ENCODE data around the gene DRGX.

Gene DRGX

GRCh38 chr10:49364051-49364450 lies 31.8 kb downstream of the DRGX start:
- Histone ChIP-seq H3K4me2 (ENCODE audit: low read length, poor library complexity, severe bottlenecking) (no peak overlapping the region), H3K9ac (ENCODE audit: low read length) (no peak overlapping the region), H3K79me1 (replicated peaks; ENCODE audit: low read length, poor library complexity, severe bottlenecking) (no peaks in the 10 kb centered on the region), H4K91ac (ENCODE audit: low read length) (no peak overlapping the region), H3K18ac (ENCODE audit: low read depth in 1 of 2, low read length in 2 of 2) (no peak overlapping the region), H2BK15ac (ENCODE audit: low read depth, poor library complexity, severe bottlenecking) (no peak overlapping the region), H2AFZ (ENCODE audit: low read depth, low read length) (no peak overlapping the region), H4K8ac (ENCODE audit: low read length) (no peak overlapping the region), H3K4me3 (ENCODE audit: insufficient read depth in 1 of 2, low read depth in 1 of 2, low read length in 2 of 2) (no peak overlapping the region), H3K9me3 (ENCODE audit: control insufficient read depth, low read length) (no peaks in the 10 kb centered on the region), H2BK12ac (ENCODE audit: low read length in 2 of 2) (no peak overlapping the region), H2BK5ac (ENCODE audit: low read depth, low read length, poor library complexity, severe bottlenecking) (no peak overlapping the region), H3K27me3 (ENCODE audit: control insufficient read depth in 1 of 2, insufficient read depth in 1 of 2, low read length in 2 of 2) (peaks cover 11 to 63% of the 10 kb centered on the region in 2 experiments), H3K14ac (ENCODE audit: low read length in 2 of 2) (no peak overlapping the region), H2AK5ac (ENCODE audit: low read length, severe bottlenecking) (no peak overlapping the region), H3K4ac (ENCODE audit: low read depth in 1 of 2, low read length in 2 of 2) (no peak overlapping the region), H3K27ac (ENCODE audit: low read length, poor library complexity, severe bottlenecking) (no peak overlapping the region), H3K4me1 (ENCODE audit: control insufficient read depth, insufficient read depth, low read depth, low read length) (peaks cover 13% of the 10 kb centered on the region), H3K36me3 (ENCODE audit: control insufficient read depth in 1 of 2, insufficient read depth in 2 of 2, low read depth in 1 of 2, low read length in 2 of 2) (no peaks in the 10 kb centered on the region), H3K23ac (ENCODE audit: low read length in 2 of 2) (no peak overlapping the region), H2BK120ac (ENCODE audit: low read depth, low read length) (no peak overlapping the region)
- 97% methylated on average over 2 of the region's 5 CpGs for WGBS
- no peak for DNase-seq

- no peak overlapping the region for H4K91ac ChIP-seq (ENCODE audit: low read length)
- H3K27ac ChIP-seq (ENCODE audit: low read length, poor library complexity, severe bottlenecking) = no peak overlapping the region
- H3K9ac ChIP-seq (ENCODE audit: low read length) = no peak overlapping the region
- DNase-seq = no peak
- no peak overlapping the region for H2BK5ac ChIP-seq (ENCODE audit: low read depth, low read length, poor library complexity, severe bottlenecking)
- no peak overlapping the region for H3K4me2 ChIP-seq (ENCODE audit: low read length, poor library complexity, severe bottlenecking)
- no peak overlapping the region for H3K4ac ChIP-seq (ENCODE audit: low read depth in 1 of 2, low read length in 2 of 2)
- no peak overlapping the region for H2BK120ac ChIP-seq (ENCODE audit: low read depth, low read length)
- H2BK12ac ChIP-seq (ENCODE audit: low read length in 2 of 2) = no peak overlapping the region
- H3K27me3 ChIP-seq (ENCODE audit: control insufficient read depth in 1 of 2, insufficient read depth in 1 of 2, low read length in 2 of 2) = peaks cover 11 to 62% of the 10 kb centered on the region in 2 experiments
- no peak overlapping the region for H2AFZ ChIP-seq (ENCODE audit: low read depth, low read length)
- no peak overlapping the region for H2BK15ac ChIP-seq (ENCODE audit: low read depth, poor library complexity, severe bottlenecking)
- H2AK5ac ChIP-seq (ENCODE audit: low read length, severe bottlenecking) = no peak overlapping the region
- no peak overlapping the region for H4K8ac ChIP-seq (ENCODE audit: low read length)
- no peak overlapping the region for H3K23ac ChIP-seq (ENCODE audit: low read length in 2 of 2)
- H3K79me1 ChIP-seq (replicated peaks; ENCODE audit: low read length, poor library complexity, severe bottlenecking) = no peaks in the 10 kb centered on the region
- H3K4me1 ChIP-seq (ENCODE audit: control insufficient read depth, insufficient read depth, low read depth, low read length) = peaks cover 13% of the 10 kb centered on the region
- no peak overlapping the region for H3K4me3 ChIP-seq (ENCODE audit: insufficient read depth in 1 of 2, low read depth in 1 of 2, low read length in 2 of 2)
- H3K18ac ChIP-seq (ENCODE audit: low read depth in 1 of 2, low read length in 2 of 2) = no peak overlapping the region
- WGBS = 69% methylated on average over 5 of the region's 8 CpGs
- no peaks in the 10 kb centered on the region for H3K9me3 ChIP-seq (ENCODE audit: control insufficient read depth, low read length)
- H3K14ac ChIP-seq (ENCODE audit: low read length in 2 of 2) = no peak overlapping the region
- no peaks in the 10 kb centered on the region for H3K36me3 ChIP-seq (ENCODE audit: control insufficient read depth in 1 of 2, insufficient read depth in 2 of 2, low read depth in 1 of 2, low read length in 2 of 2)
Measured at GRCh38 chr10:49363309-49364031, 32.4 kb downstream of the DRGX start.

DNA sequence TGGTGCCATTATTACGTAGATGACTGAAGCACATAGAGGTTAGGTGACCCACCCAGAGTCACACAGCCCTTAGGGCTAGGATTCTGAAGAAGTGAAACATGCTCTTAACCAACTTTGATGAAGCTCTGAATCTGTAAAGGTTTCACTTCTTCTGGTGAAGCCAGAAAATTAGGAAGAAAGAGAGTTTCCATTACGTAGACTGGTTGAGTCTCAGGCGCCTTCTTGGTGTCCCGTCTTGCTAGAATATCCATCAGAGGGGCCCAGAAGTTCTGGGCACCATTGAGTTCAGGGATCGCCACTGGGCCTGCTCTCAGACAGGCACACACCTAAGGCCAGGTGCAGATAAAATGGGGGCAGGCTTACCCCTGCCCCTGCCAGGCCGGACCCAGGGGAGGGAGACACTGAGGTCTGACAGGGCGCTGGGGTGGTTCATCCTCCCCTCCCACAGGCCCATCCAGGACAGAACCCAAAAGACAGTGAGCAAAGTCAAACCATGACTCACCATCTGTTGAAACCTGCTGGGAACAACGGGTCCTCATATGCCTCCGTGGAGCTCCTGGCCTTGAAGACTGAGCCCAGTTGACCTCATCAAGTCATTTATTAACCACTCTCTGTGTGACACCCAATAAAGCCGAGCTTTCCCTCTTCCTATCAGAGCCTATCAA lies 33.2 kb downstream of the DRGX start:
- no peak overlapping the region for H2AFZ ChIP-seq (ENCODE audit: low read depth, low read length)
- no peak overlapping the region for H3K9ac ChIP-seq (ENCODE audit: low read length)
- H3K23ac ChIP-seq (ENCODE audit: low read length in 2 of 2) = no peak overlapping the region
- no peak overlapping the region for H3K4me2 ChIP-seq (ENCODE audit: low read length, poor library complexity, severe bottlenecking)
- H3K4me3 ChIP-seq (ENCODE audit: insufficient read depth in 1 of 2, low read depth in 1 of 2, low read length in 2 of 2) = no peak overlapping the region
- peaks cover under 1% of the 10 kb centered on the region for H3K9me3 ChIP-seq (ENCODE audit: control insufficient read depth, low read length)
- H4K91ac ChIP-seq (ENCODE audit: low read length) = no peak overlapping the region
- H3K27me3 ChIP-seq (ENCODE audit: control insufficient read depth in 1 of 2, insufficient read depth in 1 of 2, low read length in 2 of 2) = peaks cover 8 to 55% of the 10 kb centered on the region in 2 experiments
- H3K79me1 ChIP-seq (replicated peaks; ENCODE audit: low read length, poor library complexity, severe bottlenecking) = no peaks in the 10 kb centered on the region
- H3K27ac ChIP-seq (ENCODE audit: low read length, poor library complexity, severe bottlenecking) = no peak overlapping the region
- no peak overlapping the region for H2BK5ac ChIP-seq (ENCODE audit: low read depth, low read length, poor library complexity, severe bottlenecking)
- no peak overlapping the region for H2BK12ac ChIP-seq (ENCODE audit: low read length in 2 of 2)
- H2AK5ac ChIP-seq (ENCODE audit: low read length, severe bottlenecking) = no peak overlapping the region
- H3K36me3 ChIP-seq (ENCODE audit: control insufficient read depth in 1 of 2, insufficient read depth in 2 of 2, low read depth in 1 of 2, low read length in 2 of 2) = no peaks in the 10 kb centered on the region
- H4K8ac ChIP-seq (ENCODE audit: low read length) = no peak overlapping the region
- no peak overlapping the region for H3K4ac ChIP-seq (ENCODE audit: low read depth in 1 of 2, low read length in 2 of 2)
- H3K18ac ChIP-seq (ENCODE audit: low read depth in 1 of 2, low read length in 2 of 2) = no peak overlapping the region
- DNase-seq = no peak
- WGBS = 95% methylated on average over 9 of the region's 10 CpGs
- H2BK120ac ChIP-seq (ENCODE audit: low read depth, low read length) = no peak overlapping the region
- H3K4me1 ChIP-seq (ENCODE audit: control insufficient read depth, insufficient read depth, low read depth, low read length) = peaks cover 13% of the 10 kb centered on the region
- H3K14ac ChIP-seq (ENCODE audit: low read length in 2 of 2) = no peak overlapping the region
- H2BK15ac ChIP-seq (ENCODE audit: low read depth, poor library complexity, severe bottlenecking) = no peak overlapping the region

DNA sequence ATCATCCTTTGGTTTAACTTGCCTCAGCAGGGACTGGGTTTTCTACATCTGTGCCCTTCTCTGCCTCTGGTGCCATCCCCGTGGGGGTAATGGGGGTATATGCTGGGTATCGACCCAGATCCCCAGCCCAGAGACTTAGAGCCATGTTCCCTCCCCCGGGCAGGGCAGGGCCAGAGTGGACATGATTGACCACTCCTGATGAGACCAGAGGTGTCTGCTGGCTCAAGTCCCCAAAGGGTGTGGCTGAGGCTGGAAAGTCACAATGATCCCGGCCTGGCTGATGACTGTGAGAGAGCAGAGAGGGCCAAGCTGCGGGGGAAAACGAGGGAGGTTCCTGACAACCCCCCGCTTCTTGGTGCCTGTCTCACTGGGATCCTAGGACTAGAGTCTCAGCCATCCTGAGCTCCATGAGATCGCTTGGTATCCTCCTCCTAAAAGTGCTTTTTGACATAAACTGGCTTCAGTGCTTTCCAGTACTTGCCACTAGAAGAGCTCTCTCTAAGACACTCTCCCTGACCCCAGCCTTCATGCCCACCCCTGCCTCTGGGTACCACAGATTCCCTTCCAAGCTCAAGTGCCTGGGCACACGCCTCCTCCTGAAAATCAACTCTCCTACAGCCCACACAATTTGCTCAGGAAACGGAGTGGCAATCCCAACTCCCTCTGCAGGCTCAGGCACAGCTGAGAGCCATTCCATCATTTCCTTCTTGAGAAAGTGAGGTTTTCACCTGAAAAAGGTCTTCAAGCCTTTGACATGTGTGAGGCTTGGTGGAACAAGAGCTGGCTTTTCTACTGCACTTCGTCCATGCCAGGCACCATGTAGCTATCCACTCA lies 33.9 kb downstream of the DRGX start:
- Histone ChIP-seq H4K91ac (ENCODE audit: low read length) (no peak overlapping the region), H3K27ac (ENCODE audit: low read length, poor library complexity, severe bottlenecking) (no peak overlapping the region), H2AFZ (ENCODE audit: low read depth, low read length) (no peak overlapping the region), H3K36me3 (ENCODE audit: control insufficient read depth in 1 of 2, insufficient read depth in 2 of 2, low read depth in 1 of 2, low read length in 2 of 2) (no peaks in the 10 kb centered on the region), H4K8ac (ENCODE audit: low read length) (no peak overlapping the region), H3K9me3 (ENCODE audit: control insufficient read depth, low read length) (peaks cover 7% of the 10 kb centered on the region), H3K79me1 (replicated peaks; ENCODE audit: low read length, poor library complexity, severe bottlenecking) (no peaks in the 10 kb centered on the region), H3K27me3 (ENCODE audit: control insufficient read depth in 1 of 2, insufficient read depth in 1 of 2, low read length in 2 of 2) (peaks cover 4 to 49% of the 10 kb centered on the region in 2 experiments), H3K4me1 (ENCODE audit: control insufficient read depth, insufficient read depth, low read depth, low read length) (peaks cover 13% of the 10 kb centered on the region), H2BK15ac (ENCODE audit: low read depth, poor library complexity, severe bottlenecking) (no peak overlapping the region), H2BK12ac (ENCODE audit: low read length in 2 of 2) (no peak overlapping the region), H3K4me3 (ENCODE audit: insufficient read depth in 1 of 2, low read depth in 1 of 2, low read length in 2 of 2) (no peak overlapping the region), H3K4me2 (ENCODE audit: low read length, poor library complexity, severe bottlenecking) (no peak overlapping the region), H2AK5ac (ENCODE audit: low read length, severe bottlenecking) (no peak overlapping the region), H3K9ac (ENCODE audit: low read length) (no peak overlapping the region), H3K23ac (ENCODE audit: low read length in 2 of 2) (no peak overlapping the region), H3K4ac (ENCODE audit: low read depth in 1 of 2, low read length in 2 of 2) (no peak overlapping the region), H3K18ac (ENCODE audit: low read depth in 1 of 2, low read length in 2 of 2) (no peak overlapping the region), H3K14ac (ENCODE audit: low read length in 2 of 2) (no peak overlapping the region), H2BK5ac (ENCODE audit: low read depth, low read length, poor library complexity, severe bottlenecking) (no peak overlapping the region), H2BK120ac (ENCODE audit: low read depth, low read length) (no peak overlapping the region)
- no peak for DNase-seq
- WGBS = 74% methylated on average over 11 of the region's 11 CpGs
